ENCODE results near the gene C1orf74. TPM values are rescaled to one million over a fixed set of nuclear protein-coding genes. Genes with fewer than 3 reads are reported as not detected.

Gene C1orf74
- total RNA-seq, 1 experiment from 2014 or later: 7.1 TPM

GRCh38 chr1:209808059-209808581 lies 23.8 kb upstream of the C1orf74 start:
- no peaks in the 10 kb centered on the region for H3K9me3 Mint-ChIP-seq (ENCODE audit: unreplicated experiment)
- peak; percentile 100 for DNase-seq (ENCODE audit: unreplicated experiment)
- CTCF ChIA-PET: interaction anchor here (0.6 to 28.3 kb wide), 13 partner anchors 13 to 1883 kb away, joined by 3 to 1144 read pairs (median 4); partner anchors contain the start of gene UTP25
- POLR2A ChIA-PET: interaction anchor here (0.6 to 16.5 kb wide), 18 partner anchors 8 to 1967 kb away, joined by 3 to 1382 read pairs (median 4); partner anchors contain the start of genes C1orf74, LAMB3 and UTP25
- H3K36me3 Mint-ChIP-seq (ENCODE audit: insufficient read depth, unreplicated experiment): peaks cover 5% of the 10 kb centered on the region
- no peak for TF ChIP-seq CTCF (IDR thresholded peaks at IDR 0.05; ENCODE audit: unreplicated experiment)
- intact Hi-C loops (cut with micrococcal nuclease): loop anchor here (1.0 kb wide), 2 partner anchors 8 to 15 kb away; no protein-coding TSS in a partner anchor
- no peaks in the 10 kb centered on the region for H3K27me3 Mint-ChIP-seq (ENCODE audit: insufficient read depth, unreplicated experiment)
- BruUV-seq (replicated peaks): no TSS peak
- no peak overlapping the region for H3K4me3 Mint-ChIP-seq (ENCODE audit: unreplicated experiment)
- H3K4me1 Mint-ChIP-seq (ENCODE audit: insufficient read depth, unreplicated experiment): peaks cover 62% of the 10 kb centered on the region
- H3K27ac Mint-ChIP-seq (ENCODE audit: low read depth, unreplicated experiment): peak overlapping the region; percentile 36

DNA sequence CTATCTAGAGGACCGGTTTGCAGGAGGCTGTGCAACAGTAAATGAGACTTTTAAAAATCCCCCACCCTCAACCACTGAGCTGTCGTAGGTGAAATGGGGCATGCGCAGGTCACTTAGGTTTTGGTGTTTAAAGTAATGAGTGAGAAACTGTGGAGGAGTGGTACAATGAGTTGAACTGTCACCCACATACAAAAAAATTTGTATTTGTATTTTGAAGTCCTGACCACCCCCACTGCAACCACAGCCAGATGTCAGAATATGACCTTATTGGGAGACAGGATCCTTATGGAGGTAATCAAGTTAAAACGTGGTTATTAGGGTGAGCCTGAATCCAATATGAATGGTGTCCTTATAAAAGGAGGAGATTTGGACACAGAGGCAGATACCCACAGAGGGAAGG lies 23.1 kb upstream of the C1orf74 start:
- DNase-seq (ENCODE audit: unreplicated experiment): no peak
- peaks cover 5% of the 10 kb centered on the region for H3K36me3 Mint-ChIP-seq (ENCODE audit: insufficient read depth, unreplicated experiment)
- peaks cover 63% of the 10 kb centered on the region for H3K4me1 Mint-ChIP-seq (ENCODE audit: insufficient read depth, unreplicated experiment)
- no peaks in the 10 kb centered on the region for H3K27me3 Mint-ChIP-seq (ENCODE audit: insufficient read depth, unreplicated experiment)
- TF ChIP-seq CTCF (IDR thresholded peaks at IDR 0.05; ENCODE audit: unreplicated experiment): no peak
- BruUV-seq (replicated peaks): no TSS peak
- H3K9me3 Mint-ChIP-seq (ENCODE audit: unreplicated experiment): no peaks in the 10 kb centered on the region
- intact Hi-C loops (cut with micrococcal nuclease): no loop called here
- CTCF ChIA-PET: interaction anchor here (0.6 to 28.3 kb wide), 10 partner anchors 12 to 1883 kb away, joined by 3 to 1144 read pairs (median 4); partner anchors contain the start of gene UTP25
- peak overlapping the region; percentile 36 for H3K27ac Mint-ChIP-seq (ENCODE audit: low read depth, unreplicated experiment)
- no peak overlapping the region for H3K4me3 Mint-ChIP-seq (ENCODE audit: unreplicated experiment)
- POLR2A ChIA-PET: interaction anchor here (0.6 to 16.5 kb wide), 18 partner anchors 7 to 1966 kb away, joined by 3 to 1382 read pairs (median 5); partner anchors contain the start of genes C1orf74, LAMB3 and UTP25

GRCh38 chr1:209805875-209806760 lies 21.8 kb upstream of the C1orf74 start, which contains the start of gene IRF6:
Gene IRF6 (minus strand): TSS chr1:209806142. CDS start chr1:209801413, 4,729 bp downstream.
- Mint-ChIP-seq H3K27me3 (ENCODE audit: insufficient read depth, unreplicated experiment) (no peaks in the 10 kb centered on the region), H3K36me3 (ENCODE audit: insufficient read depth, unreplicated experiment) (peaks cover 12% of the 10 kb centered on the region), H3K4me3 (ENCODE audit: unreplicated experiment) (peak within 1 kb of the TSS; percentile 90), H3K9me3 (ENCODE audit: unreplicated experiment) (no peaks in the 10 kb centered on the region), H3K27ac (ENCODE audit: low read depth, unreplicated experiment) (peak within 1 kb of the TSS; percentile 92), H3K4me1 (ENCODE audit: insufficient read depth, unreplicated experiment) (peaks cover 74% of the 10 kb centered on the region)
- TF ChIP-seq CTCF (IDR thresholded peaks at IDR 0.05; ENCODE audit: unreplicated experiment): no peak
- TSS peak; percentile 88 for BruUV-seq (replicated peaks)
- ChIA-PET CTCF (interaction anchor here (0.6 to 28.3 kb wide), 15 partner anchors 11 to 1928 kb away, joined by 3 to 1144 read pairs (median 7); partner anchors contain the start of genes LAMB3 and UTP25), POLR2A (interaction anchor here (0.6 to 16.5 kb wide), 36 partner anchors 10 to 1833 kb away, joined by 3 to 1382 read pairs (median 6); partner anchors contain the start of genes C1orf74, LAMB3 and UTP25)
- intact Hi-C loops (cut with micrococcal nuclease): no loop called here
- peak; percentile 99 for DNase-seq (ENCODE audit: unreplicated experiment)
